ENCODE data around the gene OR6C74. TPM values are rescaled to one million over a fixed set of nuclear protein-coding genes. Genes with fewer than 3 reads are reported as not detected.

The OR6C74 gene
- not detected for total RNA-seq

GRCh38 chr12:55244309-55244708 lies at the start of gene OR6C74:
Gene OR6C74 (plus strand): TSS chr12:55244609. CDS start chr12:55247288, 2,679 bp downstream.
- no peak for DNase-seq (ENCODE audit: low spot score in 2 of 2)
- no peak for FAIRE-seq

DNA sequence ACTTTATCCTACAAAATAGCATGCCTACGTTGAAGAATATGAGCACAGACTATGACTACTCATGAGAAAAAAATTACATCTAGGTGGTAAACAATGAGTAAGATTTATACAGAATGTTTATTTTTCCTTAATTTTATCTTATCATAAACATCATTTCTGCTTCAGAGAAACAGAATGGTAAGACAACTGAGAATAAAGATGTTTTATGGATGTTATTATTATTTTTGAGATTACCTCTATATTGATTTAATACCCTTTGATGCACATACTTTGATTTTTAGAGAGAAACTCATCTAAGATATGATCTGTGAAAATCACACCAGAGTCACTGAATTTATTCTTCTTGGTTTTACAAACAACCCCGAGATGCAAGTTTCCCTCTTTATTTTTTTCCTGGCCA lies 23.7 kb upstream of the OR6C74 start, which contains the start of gene OR10A7:
Gene OR10A7, plus strand, starts transcription at position 301 of the 400 bp plus-strand sequence. Its CDS starts 0 bp downstream, at position 301.
- FAIRE-seq (no peak), DNase-seq (ENCODE audit: low spot score in 2 of 2) (no peak)

DNA sequence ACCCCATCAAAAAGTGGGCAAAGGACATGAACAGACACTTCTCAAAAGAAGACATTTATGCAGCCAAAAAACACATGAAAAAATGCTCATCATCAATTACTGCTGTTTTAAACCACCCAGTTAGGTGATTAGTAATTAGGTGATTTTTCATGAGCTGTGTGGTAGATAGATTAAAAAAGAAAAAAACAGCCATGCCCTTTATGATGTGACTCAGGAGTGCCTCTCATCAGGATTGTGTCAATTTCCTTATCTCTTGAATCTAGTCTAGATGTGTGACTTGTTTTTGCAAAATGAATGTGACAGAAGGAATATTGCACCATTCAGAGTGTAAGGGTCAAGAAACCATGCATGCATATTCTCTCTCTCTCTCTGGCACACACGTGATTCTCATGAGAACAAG lies 17.9 kb upstream of the OR6C74 start:
- no peak for DNase-seq (ENCODE audit: low spot score in 2 of 2)
- no peak for FAIRE-seq

DNA sequence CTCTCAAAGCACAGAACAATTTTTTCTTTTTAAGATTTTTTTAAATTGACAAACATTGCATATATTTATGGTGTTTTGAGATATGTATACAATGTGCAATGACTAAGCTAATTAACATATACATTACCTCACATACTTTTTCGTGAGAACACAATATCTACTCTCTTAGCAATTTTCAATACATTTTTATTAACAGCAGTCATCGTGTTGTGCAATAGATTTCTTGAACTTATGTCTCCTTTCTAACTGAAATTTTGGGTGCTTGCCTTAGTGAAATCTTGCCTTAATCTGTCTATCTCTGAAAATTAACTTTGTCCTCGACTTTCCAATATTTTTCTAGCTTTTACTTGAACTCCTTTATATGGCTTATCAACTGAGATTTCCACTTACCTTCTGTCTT lies 16.8 kb upstream of the OR6C74 start:
- FAIRE-seq, result no peak

DNA sequence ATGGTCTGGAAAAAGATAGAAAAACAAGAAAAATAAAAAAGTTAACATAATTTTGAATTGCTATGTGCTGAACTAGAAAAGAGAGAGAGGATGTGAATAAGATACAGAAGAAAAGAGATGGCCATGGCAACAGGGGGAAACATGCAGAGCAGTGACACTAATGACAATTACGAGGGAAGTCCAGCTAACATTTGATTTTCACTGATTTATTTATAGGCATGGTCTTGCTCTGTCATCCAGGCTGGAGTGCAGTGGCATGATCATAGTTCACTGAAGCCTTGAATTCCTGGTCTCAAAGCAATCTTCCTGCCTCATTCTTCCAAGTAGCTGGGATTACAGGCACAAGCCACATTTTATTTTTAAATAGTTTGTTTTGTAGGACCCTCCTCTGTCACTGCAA lies 1.8 kb downstream of the OR6C74 start:
- no peak for DNase-seq (ENCODE audit: low spot score in 2 of 2)
- no peak for FAIRE-seq

More for the DNA sequence above, 16.8 kb upstream of the OR6C74 start:
- no peak for DNase-seq (ENCODE audit: low spot score in 2 of 2)

DNA sequence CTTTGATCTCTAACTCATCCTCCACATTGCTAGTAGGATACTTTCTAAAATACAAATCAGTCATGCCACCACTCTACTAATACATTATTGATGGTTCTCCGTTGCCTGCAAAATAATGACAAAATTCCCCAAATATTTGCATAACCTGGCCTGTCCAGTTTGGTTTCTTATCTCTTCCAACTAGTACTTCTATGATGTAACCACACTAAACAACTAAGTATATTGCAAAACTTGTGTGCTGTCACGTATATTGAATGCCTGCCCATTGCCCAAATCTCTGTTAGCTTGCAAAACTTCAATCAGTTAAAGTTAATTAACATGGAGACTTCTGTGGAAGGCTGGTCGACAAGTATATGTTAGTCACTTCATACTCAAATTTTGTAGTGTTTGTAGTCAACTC lies 6.5 kb downstream of the OR6C74 start:
- DNase-seq (ENCODE audit: low spot score in 2 of 2) (no peak), FAIRE-seq (no peak)

- FAIRE-seq (no peak), DNase-seq (ENCODE audit: low spot score in 2 of 2) (no peak)
Observed at GRCh38 chr12:55253281-55253680, 8.9 kb downstream of the OR6C74 start.

DNA sequence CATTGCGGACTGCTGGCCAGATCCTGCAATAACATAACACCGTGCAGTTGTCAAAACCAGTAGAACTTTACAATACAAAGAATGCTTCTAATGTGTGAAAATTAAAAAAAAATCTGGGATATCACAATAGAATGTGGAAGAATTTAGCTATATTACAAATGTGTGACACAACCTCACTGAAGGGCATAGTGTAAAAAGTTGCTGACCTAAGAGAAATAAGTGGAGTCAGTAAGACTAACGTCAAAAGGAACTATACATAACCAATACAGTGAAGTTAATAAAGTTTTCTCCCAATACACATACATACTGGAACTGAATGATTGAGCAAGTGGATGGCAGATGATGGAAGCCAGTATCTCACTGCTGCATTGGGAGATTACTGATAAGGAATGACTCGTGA lies 12.4 kb downstream of the OR6C74 start:
- DNase-seq (ENCODE audit: low spot score in 2 of 2), result no peak
- FAIRE-seq, result no peak

GRCh38 chr12:55258303-55258702 lies 13.9 kb downstream of the OR6C74 start:
- DNase-seq (ENCODE audit: low spot score in 2 of 2) (no peak), FAIRE-seq (no peak)

- FAIRE-seq, result peak; percentile 15
- no peak for DNase-seq (ENCODE audit: low spot score in 2 of 2)
Observed at GRCh38 chr12:55280991-55281390, 36.6 kb downstream of the OR6C74 start.

- FAIRE-seq (no peak), DNase-seq (ENCODE audit: low spot score in 2 of 2) (no peak)
Observed at GRCh38 chr12:55289999-55290398, 45.6 kb downstream of the OR6C74 start.

Other genes starting within 250 kb of the OR6C74 start
- gene NEUROD4, start 224.6 kb upstream of the OR6C74 start, total RNA-seq, result 2.9 TPM
- not detected for gene OR9K2, start 118.2 kb upstream of the OR6C74 start, total RNA-seq
- gene OR10A7, start 23.6 kb upstream of the OR6C74 start, total RNA-seq, result not detected
- gene OR6C6, start 52.0 kb downstream of the OR6C74 start, total RNA-seq, result not detected
- gene OR6C1, start 69.7 kb downstream of the OR6C74 start, total RNA-seq, result not detected
- not detected for gene OR6C3, start 86.1 kb downstream of the OR6C74 start, total RNA-seq
- not detected for gene OR6C75, start 118.4 kb downstream of the OR6C74 start, total RNA-seq
- gene OR6C65, start 155.9 kb downstream of the OR6C74 start, total RNA-seq, result not detected
- not detected for gene OR6C76, start 181.6 kb downstream of the OR6C74 start, total RNA-seq
- gene OR6C2, start 199.5 kb downstream of the OR6C74 start, total RNA-seq, result not detected
- gene OR6C70, start 225.5 kb downstream of the OR6C74 start, total RNA-seq, result not detected
- not detected for gene OR6C68, start 247.8 kb downstream of the OR6C74 start, total RNA-seq